NK-92 (cell line): Measurements from ENCODE around the gene TMEM161B.
"Not testable (repeated sequence)": the region's sequence is repeated elsewhere in the genome, so short reads cannot be mapped to it uniquely, and the experiment has no call there.

Experiments used
- DNase-seq: peaks from one replicate; lab custom pipeline; 2025; ENCODE audit not compliant: unreplicated experiment; lab: John Stamatoyannopoulos, UW

TMEM161B gene

GRCh38 chr5:88268385-88269184 is at the start of gene TMEM161B:
TSS of gene TMEM161B (minus strand) at chr5:88268845. CDS start at chr5:88268723, 122 bp downstream.
- DNase-seq, result peak; percentile 79

DNA sequence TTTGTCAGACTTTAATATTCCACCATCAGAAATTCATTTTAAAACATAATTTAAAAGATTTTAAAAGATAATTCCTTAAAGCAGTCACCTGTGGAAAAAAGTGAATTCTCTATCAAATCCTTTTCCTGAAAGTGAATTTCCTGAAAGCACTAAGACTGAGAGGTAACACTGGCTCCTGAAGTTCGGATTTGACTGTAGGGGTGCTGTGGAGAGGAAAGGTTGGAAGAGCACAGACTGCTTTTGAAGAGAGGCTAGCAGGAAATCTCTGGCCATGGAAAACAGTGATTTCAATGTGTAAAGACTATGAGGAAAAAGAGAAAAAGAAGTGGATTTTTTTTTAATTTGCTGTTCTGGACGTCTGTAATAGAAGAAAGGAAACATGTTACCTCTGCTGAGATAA is 35.7 kb upstream of the TMEM161B start:
- no peak for DNase-seq

DNA sequence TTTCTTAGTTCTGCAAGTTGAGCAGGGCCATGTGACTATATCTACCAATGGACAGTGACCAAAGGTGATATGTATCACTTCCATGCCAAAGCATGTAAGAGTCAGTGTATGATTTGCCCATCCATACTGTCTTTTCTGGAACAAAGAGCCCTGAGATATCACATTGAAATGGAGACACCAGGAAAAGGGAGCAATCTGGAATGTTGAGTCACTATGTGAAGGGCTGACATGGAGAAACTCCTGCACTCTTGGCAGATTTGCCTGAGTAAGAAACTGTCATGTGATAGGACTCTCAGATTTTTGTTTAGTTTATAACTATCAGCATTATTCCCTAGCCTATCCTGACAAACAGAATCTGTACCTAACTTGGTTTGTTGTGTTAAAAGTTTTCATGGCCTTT is 29.8 kb upstream of the TMEM161B start:
- DNase-seq, result no peak

- no peak for DNase-seq
Measured at GRCh38 chr5:88290801-88291200, 22.2 kb upstream of the TMEM161B start.

DNA sequence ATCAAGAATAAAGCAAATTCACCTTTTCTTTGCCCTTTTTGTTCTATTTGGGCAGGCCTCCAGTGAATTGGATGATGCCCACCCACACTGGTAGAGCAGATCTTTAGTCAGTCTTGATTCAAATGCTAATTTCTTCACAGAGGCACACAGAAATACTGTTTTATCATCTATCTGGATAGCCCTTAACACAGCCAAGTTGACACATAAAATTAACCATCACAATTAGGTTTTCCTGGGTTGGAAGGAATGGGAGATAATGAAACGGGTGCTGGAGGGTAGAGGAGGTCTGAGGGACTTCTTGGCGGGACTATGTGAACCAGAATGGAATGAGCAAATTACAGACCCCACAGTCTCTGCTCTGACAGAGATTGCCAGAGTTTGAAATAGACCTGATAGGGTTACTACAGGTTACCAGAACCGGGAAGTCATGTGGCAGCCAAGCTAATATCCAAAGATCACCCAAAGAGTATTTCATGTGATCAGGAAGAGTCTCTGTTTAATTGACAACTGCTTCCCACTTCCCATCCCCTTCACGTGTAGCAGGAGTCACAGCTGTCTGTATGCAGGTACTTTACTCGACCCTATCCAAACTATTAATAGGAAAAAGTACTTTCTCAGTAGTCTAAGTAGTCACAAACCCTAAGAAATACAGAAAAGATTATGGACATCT is 20.0 kb upstream of the TMEM161B start:
- DNase-seq, result no peak

DNA sequence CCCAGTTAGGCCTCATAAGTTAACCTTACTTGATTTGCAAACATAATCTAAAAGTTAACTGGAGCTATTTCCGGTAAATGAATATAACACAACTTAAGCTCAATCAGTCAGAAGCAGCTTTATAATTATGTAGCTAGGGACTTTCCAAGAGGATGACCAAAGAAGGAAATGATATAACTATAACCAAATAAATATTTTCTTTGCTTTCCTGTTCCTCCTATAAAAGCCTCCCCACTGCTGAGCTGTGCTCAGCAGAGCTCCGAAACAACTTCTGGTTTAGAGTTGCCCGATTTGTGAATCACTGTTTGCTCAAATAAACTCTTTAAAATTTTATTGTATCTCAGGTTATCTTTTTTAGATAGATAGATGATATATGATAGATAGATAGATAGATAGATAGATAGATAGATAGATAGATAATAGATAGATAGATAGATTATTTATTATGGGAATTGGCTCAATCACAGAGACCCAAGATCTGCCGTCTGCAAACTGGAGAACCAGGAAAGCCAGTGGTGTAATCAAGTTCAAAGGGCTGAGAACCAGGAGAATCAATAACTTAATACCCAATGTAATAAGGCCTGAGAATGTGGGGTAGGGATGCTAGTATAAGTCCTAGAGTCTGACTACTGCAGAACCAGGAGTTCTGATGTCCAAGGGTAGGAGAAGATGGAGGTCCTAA is 19.3 kb upstream of the TMEM161B start:
- DNase-seq, result no peak

DNA sequence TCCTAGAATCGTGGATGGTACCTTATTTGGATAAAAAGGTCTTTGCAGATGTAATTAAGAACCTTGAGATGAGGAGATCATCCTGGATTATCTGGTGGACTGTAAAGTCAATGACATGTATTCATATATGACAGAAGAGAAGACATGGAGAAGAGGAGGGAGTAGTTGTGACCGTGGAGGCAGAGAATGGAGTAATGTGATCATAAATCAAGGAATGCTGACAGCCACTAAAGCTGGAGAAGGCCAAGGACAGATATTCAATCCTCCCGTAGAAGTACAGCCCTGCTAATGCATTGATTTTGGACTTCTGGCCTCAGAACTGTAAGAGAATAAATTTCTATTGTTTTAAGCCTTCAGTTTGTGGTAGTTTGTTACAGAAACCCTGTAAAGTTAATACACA is 18.7 kb upstream of the TMEM161B start:
- DNase-seq, result no peak

- no peak for DNase-seq
Measured at GRCh38 chr5:88283690-88284089, 15.0 kb upstream of the TMEM161B start.

DNA sequence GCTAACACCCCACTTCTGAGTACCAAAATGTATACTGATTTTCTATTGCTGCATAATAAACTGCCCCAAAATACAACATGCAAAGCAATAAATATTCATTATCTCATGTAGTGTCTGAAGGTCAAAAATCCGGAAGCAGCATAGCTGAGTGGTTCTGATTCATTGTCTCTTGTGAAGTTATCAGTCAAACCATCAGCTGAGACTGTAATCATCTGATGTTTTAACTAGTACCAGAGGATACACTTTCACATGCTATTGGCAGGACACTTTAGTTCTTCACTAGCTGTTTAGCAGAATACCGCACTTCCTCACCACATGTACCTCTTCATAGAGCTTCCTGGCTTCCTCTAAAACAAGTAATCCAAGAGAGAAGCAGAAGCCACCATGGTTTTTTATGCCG is 12.7 kb upstream of the TMEM161B start:
- DNase-seq, result no peak

DNA sequence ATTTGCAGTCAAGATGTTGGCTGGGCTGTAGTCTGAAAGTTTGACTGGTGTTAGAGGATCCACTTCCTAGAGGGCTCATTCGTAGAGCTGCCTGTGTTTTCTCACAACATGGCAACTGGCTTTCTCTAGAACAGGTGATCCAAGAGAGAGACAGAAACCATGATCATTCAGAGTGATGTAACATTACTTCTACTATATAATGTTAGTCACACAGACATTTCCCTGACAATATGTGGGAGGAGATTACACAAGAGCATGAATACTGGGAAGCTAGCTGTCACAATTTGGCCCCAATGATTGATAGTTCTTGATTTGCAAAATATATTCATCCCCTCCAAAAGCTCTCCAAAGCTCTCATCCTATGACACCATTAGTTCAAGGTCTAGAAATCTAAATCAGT is 10.9 kb upstream of the TMEM161B start:
- no peak for DNase-seq

GRCh38 chr5:88276378-88276777 is 7.7 kb upstream of the TMEM161B start:
- no peak for DNase-seq

GRCh38 chr5:88275581-88275980 is 6.9 kb upstream of the TMEM161B start:
- no peak for DNase-seq

- no peak for DNase-seq
Measured at GRCh38 chr5:88269222-88269771, 652 bp upstream of the TMEM161B start.

GRCh38 chr5:88264565-88264964 is 4.1 kb downstream of the TMEM161B start:
- not testable (repeated sequence) for DNase-seq

- DNase-seq, result no peak
Measured at GRCh38 chr5:88263349-88263748, 5.3 kb downstream of the TMEM161B start.

DNA sequence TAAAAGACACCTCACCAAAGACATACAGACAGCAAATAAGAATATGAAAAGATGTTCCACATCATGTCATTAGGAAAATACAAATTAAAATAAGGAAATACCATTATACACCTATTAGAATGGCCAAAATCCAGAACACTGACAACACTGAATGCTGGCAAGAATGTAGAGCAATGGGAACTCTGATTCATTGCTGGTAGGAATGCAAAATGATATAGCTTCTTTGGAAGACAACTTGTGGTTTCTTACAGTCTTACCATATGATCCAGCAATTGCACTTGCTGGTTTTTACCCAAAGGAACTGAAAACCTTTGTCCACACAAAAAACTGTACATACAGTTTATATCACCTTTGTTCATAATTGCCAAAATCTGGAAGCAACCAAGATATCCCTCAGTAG is 6.5 kb downstream of the TMEM161B start:
- no peak for DNase-seq

GRCh38 chr5:88258636-88259035 is 10.0 kb downstream of the TMEM161B start:
- DNase-seq, result no peak

GRCh38 chr5:88256872-88257271 is 11.8 kb downstream of the TMEM161B start:
- no peak for DNase-seq

DNA sequence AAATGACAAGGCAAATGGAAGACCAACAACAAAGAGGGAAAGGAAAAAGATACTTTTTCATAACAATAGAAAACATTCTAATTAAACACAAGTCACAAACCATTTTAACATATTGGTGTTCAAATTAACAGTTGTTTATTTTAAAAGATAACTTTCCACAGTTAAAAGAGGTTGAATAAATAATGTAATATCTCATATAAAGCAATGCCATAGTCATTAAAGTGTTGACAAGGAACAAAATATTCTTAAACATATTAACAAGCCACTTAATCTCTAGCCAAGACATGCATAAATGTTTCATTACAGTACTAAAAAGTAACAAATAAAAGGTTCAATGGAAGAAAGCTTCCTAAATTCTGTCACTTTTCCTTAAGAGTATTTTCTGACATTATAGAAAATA is 12.6 kb downstream of the TMEM161B start:
- no peak for DNase-seq

DNA sequence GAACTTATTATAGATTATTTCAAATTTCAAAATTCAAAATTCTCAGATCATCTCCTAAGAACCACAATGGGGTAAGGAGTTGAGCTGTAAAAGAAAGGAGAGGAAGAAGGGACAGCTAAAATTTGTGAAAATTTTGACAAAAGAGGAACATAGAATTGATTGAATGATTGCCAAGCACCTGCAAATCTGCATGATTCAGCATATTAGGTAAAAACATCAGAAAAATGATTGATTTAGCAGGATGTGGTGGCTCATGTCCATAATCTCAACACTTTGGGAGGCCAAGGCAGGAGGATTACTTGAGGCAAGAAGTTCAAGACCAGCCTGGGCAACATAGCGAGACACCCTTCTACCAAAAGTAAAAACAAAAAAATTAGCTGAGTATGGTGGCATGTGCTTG is 14.3 kb downstream of the TMEM161B start:
- no peak for DNase-seq

DNA sequence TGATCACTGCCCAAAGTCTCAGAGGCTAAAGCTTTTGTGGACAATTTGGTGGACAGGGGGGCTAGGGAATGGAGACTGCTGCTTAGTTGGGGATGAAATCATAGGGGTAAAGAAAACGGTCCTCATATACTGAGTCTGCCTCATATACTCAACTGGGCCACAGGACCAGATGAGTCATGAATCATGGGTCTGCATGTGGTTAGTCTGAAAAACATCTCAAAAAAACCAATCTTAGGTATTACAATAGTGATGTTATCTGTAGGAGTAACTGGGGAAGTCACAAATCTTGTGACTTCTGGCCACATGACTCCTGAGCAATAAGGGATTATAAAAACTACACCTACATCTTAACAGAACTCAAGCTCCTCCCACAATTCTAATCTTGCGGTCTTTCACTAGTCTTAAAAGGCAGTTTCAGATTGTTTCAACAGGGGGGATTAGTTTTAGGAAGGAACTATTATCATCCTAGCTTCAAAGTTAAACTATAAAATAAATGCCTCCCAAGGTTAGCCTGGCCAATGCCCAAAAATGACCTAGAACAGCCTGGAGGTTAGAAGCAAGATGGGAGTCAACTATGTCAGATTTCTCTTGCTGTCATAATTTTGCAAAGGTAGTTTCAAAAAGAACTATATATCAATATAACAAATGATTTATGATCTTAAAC is 17.5 kb downstream of the TMEM161B start:
- DNase-seq, result no peak
